ENCODE results near the gene PREP. TPM values are rescaled to one million over a fixed set of nuclear protein-coding genes. Genes with fewer than 3 reads are reported as not detected.
"Not testable (repeated sequence)": the region's sequence is repeated elsewhere in the genome, so short reads cannot be mapped to it uniquely, and the experiment has no call there.

PREP gene
- total RNA-seq, 1 experiment from 2014 or later = 14.0 TPM

DNA sequence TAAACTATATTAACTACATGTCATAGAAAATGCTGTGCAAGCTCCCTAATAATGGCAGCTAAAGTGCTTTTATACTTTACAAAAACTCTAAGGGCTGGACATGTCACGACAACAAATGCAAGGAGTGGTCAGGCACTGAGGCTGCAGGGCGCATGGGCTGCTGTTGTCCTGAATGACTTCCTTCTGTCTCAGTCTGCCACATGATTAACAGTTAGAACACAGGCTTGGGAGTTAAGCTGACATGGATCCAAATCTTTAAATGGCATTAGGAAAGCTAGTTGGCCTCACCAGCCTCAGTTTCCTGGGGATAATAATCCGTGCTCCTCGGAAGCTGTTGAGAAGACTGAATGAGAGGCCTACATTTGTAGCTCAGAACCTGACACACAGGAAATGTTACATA is 57.4 kb downstream of the PREP start:
- DNase-seq (ENCODE audit: low spot score) = no peak

DNA sequence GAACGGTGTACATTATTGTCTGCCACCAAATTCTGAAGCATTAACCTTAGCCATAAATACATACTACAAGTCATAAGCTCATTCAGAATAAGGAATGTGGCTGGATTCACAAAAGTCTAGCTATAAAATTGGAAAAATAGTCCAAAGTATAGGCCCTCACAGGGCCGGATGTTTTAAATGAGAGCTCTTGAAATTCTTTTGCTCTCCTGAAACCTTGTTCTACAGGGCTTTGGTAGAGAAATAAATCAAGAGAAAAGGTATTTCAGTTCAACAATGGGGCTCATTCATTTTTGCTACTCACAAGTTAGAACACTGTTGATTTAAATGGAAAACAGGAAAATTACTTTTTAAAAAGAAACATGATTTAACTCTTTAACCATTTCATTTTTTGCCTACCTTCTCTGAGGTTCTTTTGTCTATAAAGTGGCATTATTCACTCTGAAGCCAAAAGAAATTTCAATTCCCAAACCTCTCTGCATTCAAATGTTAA is 58.0 kb downstream of the PREP start:
- no peak for DNase-seq (ENCODE audit: low spot score)

DNA sequence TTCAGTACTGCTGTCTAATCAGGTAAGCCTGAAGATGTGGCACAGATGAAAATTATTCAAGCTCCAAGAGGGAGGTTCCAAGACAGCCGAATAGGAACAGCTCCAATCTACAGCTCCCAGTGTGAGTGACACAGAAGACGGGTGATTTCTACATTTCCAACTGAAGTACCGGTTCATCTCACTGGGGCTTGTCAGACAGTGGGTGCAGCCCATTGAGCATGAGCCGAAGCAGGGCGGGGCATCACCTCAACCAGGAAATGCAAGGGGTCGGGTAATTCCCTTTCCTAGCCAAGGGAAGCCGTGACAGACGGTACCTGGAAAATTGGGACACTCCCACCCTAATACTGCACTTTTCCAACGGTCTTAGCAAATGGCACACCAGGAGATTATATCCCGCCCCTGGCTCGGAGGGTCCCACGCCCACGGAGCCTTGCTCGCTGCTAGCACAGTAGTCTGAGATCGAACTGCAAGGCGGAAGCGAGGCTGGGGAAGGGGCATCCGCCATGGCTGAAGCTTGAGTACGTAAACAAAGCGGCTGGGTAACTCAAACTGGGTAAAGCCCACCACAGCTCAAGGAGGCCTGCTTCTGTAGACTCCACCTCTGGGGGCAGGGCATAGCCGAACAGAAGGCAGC is 64.4 kb downstream of the PREP start:
- DNase-seq (ENCODE audit: low spot score) = not testable (repeated sequence)

DNA sequence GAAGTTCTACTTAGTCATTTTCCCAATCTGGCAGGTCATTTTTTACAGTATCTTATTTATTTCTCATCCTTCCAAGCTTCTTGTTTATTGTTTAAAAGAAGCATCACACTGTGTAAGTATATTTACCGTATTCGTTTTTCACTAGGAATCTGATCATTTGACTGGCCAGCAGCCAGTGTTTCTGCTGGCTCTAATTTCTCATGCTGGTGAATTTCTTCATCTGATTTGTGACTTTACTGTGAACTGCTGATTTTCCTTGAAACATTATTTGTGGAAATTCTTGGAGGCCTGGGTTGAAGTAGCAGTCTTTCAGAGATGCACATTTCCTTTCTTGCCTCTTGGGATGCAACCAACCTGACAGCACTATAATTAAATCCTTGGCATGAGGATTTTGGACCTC is 65.9 kb downstream of the PREP start:
- DNase-seq (ENCODE audit: low spot score) = no peak

DNA sequence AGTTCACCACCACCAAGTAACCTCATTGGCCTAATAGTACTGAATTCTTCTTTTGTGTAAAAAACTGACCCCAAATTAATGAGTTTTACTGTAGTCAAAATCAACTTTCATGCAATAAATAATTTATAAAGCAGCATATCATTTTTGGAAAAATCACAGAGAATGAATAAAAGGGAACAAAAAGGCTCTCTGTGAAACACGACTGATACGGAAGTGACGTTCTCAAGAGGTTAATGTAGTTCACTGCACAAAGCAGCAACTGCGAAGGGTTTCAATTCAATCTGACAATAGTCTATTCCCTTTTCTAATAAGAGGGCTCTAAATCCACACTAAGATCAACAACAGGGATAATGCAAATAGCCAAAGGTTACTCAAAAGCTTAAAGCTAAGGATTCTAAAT is 70.3 kb downstream of the PREP start:
- no peak for DNase-seq (ENCODE audit: low spot score)

DNA sequence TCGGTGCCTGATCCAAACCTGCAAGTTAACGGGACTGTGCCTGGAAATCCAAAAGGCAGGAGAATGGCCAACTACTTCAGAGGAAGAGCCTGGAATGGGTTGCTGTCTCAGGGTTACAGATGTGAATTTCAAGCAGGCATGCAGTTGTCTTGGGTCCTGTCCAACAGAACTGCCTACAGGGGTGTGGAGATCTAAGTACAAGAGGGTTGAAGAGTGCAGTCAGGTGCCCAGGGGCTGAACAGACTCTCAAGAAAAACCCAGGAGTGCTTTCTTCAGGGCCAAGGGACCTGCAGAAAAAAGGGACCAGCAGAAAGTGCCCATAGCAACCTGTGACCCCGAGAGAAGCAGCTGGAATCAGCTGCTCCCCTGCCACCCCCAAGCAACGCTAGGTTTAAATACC is 71.0 kb downstream of the PREP start:
- no peak for DNase-seq (ENCODE audit: low spot score)

DNA sequence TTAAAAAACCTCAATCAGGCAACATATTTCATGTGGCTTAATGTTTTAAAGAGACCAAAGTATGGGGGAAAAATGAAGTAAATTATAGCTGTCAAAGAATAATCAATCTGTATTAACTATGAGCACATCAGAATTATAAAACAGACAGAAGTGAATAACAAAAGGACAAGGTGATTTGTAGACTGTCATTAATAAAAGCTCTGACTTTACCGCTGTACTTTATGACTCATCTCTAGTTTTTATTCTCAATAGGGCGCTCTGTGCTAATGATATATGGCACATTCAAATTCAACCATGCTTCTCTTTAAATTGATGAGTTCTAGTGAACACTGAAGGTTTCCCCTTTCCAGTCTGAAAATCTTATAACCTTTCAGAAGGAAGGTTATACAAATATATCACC is 72.0 kb downstream of the PREP start:
- DNase-seq (ENCODE audit: low spot score) = no peak

DNA sequence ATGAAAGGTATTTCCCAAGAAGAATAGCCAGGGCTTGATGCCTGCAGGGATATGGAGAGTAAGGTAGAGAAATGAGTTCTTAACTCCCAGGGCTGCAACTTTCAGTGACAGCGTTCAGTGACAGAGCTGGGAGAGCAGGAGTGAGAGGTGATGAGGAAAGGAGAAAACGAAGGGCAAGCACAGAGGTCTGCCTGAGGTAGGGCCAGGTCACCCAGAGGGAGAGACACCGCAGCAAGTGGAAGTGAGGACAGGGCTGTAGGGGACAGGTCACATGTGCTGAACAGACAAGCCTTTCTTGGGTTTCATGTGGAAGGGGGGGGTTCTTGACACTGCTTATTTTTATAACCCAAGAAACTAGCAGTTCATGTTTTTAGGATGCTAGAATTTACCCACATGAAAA is 72.5 kb downstream of the PREP start:
- DNase-seq (ENCODE audit: low spot score) = no peak

DNA sequence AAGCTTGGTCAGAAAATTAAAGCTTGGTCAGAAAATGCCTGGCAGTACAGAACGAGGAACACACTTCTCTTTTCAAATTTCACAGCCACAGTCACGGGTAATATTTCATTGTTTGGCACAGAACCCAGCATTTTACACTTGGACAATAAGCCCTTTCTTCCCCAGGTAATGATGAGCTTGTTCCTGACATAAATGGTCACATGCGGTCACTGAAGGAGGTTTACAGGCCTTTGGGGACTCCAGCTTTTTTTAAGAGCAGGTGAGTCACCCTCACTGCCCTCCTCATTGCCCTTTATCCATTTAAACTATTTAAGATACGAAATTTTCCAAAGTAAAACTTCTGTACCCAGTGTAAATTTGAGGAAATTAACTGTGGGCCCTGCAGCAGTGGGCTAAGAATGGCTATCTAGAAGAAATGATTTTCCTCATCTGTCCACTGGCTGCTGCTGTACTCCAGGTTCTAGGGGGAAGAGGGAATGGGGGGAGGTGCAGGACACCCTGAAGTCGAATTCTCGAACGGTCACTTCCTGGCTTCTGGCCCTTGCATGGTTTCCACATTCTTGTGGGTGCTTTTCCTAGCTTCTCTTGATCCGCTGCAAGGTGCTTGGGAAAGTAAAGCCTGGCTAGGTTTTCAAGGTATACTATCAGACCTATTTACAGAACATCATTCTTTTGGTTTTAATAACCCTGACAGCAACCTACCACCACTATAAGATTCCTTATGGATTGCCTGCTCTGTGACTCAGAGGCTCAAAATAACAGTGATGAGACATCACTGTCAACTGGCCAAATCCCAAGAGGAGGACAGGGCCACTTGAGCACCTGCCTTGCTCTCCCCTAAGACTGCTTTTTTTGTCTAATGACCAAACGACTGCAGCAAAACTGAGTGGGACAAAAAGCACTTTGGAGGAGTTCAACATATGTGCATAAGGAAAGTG is 75.8 kb downstream of the PREP start:
- no peak for DNase-seq (ENCODE audit: low spot score)

DNA sequence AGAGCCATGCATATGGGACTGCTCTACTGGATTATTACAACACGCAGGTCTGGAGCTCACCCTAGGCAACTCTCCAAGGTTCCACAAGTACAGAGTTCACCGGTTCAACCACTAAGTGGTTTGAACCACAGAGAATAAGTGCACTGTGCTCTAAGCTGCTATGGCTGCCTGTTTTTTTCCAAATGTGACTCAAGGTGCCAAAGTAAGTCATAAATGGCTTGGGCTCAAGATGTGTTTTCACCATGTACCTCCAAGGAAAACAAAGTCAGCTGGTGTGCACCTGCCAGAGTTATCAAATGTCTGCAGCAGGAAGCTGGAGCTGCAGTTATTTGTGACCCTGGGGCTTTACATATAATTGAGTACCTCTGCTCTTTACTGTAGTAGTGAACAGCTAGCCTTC is 76.7 kb downstream of the PREP start:
- DNase-seq (ENCODE audit: low spot score) = no peak

DNA sequence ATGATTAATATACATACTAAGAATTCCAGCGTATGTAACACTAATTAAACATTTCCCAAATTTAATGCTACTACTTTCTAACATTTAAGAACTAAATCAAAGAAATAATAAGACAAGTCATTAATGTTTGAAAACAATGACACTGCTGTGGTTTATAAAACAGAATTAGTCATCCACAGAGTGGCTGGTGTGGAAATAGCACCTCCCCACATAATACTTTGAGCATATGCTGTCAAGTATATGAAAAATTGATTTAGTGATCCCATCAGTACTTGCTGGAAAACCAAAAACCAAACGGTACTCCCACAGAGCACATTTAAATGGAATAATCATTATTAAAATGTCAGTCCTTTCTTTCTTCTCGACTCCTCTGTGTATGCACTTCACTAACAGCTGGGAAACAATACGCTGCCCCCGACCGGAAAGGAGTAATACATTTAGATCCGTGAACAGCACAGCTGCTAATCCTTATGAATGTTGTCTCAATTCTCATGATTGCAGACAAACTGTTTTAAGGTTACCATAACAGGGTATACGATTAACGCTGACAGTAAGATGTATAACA is 78.4 kb downstream of the PREP start:
- DNase-seq (ENCODE audit: low spot score) = no peak

DNA sequence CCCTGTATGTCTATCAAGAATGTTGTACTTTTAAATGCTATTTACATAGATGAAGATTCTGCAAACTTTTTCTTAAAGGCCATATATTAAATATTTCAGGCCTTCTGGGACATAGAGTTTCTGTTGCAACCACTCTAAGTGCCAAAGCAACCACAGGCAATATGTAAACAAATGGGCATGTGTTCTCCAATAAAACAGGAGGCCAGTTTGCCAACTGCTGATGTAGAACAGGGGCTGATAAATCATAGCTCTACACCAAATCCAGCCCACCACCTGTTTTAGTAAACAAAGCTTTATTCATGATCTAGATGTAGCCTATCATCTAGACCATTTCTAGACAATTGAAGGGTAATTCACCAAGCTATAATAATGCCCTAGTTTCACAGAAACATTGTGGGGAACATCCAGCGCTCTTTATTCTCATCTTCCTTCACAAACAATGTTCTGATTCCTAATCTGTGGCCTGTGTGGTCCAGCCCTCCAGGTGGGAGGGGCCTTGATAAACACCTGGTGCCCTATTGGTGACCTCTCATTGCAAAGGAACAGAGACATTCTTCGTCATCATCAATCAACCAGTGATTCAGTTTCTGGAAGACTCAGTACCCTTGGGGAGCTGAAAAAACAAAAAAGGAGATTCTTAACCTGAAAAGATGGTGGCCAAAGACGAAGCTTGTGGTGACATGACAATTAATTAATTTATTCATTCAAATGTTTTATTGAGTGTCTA is 80.2 kb downstream of the PREP start:
- DNase-seq (ENCODE audit: low spot score) = no peak

DNA sequence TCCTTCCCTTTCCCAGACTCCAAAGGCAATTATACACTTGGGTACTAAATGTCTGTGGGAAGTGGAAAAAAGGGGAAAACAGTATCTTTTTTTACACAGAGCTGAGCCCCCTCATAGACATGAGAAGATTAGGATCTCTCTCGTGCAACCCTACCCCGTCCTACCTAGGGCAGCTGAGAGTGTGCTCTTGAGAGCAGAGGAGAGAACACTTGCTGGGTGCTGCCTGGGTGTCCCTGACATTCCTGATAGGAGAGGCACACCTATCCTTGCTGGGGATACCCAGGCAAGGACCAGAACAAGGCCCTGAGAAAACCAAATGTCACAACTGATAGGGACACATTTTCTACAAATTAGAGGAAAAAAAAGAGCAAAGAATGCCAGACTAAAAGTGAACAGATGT is 81.2 kb downstream of the PREP start:
- DNase-seq (ENCODE audit: low spot score) = no peak

DNA sequence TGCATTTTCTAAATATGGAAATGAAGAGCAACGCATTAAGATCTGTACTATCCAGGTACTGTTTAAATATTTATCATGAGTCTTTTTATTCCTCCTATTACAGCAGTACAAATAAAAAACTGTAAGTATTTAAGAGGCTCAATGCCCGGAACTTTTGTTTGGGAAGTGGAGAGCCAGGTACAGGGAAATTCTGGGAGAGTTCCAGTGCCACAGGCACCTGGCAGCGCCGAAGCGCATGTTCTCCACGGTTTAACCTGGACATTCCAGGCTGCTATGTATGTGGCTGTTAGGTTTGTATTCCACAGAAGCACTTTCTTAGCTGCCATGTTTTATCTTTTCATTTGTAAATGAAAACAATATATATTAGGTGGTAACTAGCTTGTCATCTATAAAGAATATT is 81.7 kb downstream of the PREP start:
- DNase-seq (ENCODE audit: low spot score) = no peak

DNA sequence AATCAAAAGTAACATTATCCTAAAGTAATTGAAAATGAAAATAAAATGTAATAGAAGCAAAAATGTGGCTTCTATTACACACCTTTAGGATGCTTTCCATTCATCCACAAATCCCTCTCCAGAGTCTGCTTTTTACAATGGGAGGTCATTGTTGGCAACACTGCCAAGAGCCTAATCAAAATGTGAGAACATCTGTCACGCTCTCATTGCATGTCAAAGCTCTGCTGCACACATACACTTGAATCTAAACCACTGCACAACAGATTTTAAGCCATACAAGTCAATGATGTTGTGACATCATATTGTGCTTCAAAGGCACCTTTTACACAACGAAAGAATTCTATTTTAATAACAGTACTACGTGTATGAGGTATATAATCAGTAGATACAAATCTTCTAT is 82.1 kb downstream of the PREP start:
- DNase-seq (ENCODE audit: low spot score) = no peak

DNA sequence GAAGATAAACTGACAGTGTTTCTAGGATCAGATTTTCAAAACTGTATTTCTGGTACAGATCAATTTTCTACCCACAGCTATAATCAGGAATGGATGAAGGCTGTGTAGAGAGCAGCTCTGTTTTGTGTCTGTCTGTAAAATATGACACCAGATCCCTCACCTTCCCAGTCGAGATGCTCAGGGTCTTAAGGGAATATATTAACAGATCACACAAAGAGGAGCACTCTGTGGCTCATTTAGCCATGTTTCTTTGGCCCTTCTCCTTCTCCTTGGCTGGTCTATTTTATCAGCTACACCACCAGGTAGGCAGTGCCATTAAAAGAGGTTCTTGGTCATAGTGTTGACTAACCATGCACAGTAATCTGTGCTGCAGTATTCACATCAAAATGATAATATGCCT is 82.6 kb downstream of the PREP start:
- no peak for DNase-seq (ENCODE audit: low spot score)

DNA sequence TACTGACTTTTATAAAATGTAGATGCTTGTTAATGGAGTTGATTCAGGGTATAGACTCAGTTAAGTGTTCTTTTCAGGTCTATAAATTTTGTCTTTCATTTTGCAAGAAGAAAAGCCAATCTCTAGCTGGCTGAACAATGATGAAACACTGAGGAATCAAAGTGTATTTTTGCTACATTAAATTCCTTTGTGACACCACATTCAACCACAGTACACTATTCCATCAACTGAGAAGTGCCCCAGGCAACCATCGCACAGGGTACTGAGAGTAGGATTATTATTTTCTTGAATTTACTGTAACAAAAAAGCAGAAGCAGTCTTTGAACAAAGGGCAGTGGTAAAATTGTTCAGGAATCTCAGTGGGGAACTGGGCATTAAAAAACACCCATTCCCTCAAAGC is 83.6 kb downstream of the PREP start:
- DNase-seq (ENCODE audit: low spot score) = no peak

DNA sequence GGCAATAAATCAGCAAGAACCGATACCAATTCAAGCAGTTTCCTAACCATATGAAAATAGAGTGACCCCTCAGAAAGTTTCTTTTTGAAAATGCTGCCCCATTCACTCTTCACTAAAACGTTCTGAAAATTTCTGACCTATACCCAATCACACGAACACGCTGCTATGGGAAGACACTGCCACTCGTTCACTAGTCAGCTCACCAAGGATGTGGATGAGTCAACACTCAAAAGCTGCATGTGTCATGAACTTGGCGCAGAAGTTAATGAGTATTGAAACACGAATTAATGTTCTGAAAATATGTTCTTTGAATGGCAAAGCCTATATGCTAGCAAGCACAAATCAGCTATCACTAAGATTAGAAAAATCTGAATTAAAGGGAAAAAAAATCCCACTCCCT is 84.2 kb downstream of the PREP start:
- no peak for DNase-seq (ENCODE audit: low spot score)

DNA sequence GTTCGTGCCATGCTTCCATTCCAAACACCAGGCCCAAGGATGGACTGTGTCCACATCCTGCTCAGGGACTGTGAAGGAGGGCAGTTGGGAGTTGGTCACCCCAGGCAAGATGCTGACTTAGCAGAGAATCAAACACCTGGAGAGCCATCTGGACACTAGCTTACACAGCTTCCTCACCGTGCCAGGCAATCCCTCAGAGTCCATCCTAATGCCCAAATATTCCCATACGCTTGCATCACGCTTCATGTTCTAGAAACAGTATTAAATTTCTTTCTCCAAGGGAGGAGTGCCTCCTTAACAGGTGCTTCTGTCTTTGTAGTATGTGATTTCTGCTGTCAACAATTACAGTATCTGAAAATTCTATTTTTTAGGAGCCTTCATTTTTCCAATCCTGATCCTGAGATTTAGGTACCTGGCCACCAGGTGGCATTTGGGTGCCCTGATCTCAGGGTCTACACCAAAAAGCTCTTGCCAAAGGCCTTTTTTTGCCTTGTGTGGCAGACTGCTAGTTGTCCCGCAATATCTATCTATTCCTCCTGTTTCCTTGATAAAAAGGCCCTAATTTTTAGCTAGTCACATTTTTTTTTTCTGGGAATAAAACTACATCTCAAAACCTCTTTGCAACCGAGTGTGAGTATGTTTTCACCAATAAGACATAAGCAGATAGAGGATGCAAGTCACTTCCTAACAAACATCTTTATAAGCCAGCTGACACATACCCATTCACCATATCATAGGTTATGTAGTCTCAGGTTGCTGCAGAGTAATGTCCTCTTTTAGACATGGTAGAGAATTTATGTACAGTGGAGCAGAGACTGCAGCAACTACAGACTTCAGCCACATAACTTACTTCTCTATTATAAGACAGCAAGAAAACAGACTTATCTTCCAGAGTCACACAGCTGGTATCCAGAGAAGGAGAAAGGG is 85.0 kb downstream of the PREP start:
- DNase-seq (ENCODE audit: low spot score) = peak; percentile 36

DNA sequence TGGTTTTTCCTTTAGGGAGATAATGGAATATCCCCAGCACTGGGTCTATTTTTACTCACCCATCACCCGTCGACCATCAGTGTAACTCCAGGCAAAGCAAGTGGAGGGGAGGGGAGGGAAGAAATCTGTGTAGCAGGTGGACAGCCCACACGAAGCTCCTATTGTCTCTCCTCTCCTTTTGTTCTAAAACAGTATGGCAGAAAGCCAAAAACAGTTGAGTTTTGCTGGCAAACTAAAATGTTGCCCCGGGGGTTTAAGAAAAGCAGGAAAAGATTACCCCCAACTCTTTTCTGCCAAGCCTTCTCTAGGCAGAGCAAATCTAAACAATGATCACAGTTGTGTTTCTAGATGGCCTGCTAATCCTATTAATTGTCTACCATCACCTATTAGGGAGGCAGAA is 89.7 kb downstream of the PREP start:
- DNase-seq (ENCODE audit: low spot score) = no peak

DNA sequence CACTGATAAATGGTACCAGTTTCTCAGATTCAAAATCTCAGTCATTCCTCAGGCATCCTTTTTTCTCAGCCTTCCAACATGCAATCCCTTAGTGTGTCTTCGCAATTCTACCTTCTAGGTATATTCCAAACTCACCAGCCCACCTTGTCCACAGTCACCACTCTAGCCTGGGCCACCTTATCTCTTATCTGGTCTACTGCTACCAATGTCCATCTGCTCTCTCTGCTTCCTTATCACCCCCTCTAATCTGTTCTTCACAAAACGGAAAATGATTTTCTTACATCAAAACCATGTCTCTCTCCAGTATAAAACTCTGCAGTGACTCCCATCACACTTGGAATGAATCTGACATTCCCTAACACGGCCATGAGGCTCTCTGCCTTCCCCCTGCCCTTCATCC is 91.9 kb downstream of the PREP start:
- DNase-seq (ENCODE audit: low spot score) = no peak

Measured in HT-29 (cell line).